ENCODE results near the gene PRR19.

Gene PRR19

DNA sequence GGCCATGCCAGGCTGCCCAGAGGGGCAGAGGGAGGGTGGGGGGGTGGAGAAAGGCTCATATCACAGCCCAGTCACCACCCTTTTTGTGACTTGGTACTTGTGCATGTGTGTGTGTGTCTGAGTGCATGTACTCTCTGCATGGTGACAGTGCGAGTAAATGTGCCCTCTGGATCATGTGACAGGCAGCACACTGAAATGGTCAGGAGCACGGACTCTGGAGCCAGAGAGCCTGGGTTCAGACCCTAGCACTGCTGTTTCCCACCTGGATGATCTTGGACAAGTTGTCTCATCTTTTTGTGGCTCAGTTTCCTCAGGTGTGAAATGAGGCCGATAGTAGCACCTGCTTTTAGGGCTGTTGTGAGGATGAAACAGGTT, 30.9 kb upstream of the PRR19 start:
- no peak for DNase-seq

GRCh38 chr19:42271861-42272534, 29.9 kb upstream of the PRR19 start:
- no peak for DNase-seq

DNA sequence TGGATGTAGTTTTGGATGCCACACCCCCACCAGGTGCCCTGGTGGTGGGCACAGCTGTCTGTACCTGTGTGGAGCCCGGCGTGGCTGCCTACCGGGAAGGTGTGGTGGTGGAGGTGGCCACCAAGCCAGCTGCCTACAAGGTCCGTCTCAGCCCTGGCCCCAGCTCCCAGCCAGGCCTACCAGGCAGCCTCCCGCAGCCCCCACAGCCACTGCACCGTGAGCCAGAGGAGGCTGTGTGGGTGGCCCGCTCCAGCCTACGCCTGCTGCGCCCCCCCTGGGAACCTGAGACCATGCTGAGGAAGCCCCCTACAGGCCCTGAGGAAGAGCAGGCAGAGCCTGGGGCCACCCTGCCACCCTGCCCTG, 29.4 kb upstream of the PRR19 start:
- no peak for DNase-seq

- no peak for DNase-seq
Measured at GRCh38 chr19:42272989-42273406, 28.9 kb upstream of the PRR19 start.

DNA sequence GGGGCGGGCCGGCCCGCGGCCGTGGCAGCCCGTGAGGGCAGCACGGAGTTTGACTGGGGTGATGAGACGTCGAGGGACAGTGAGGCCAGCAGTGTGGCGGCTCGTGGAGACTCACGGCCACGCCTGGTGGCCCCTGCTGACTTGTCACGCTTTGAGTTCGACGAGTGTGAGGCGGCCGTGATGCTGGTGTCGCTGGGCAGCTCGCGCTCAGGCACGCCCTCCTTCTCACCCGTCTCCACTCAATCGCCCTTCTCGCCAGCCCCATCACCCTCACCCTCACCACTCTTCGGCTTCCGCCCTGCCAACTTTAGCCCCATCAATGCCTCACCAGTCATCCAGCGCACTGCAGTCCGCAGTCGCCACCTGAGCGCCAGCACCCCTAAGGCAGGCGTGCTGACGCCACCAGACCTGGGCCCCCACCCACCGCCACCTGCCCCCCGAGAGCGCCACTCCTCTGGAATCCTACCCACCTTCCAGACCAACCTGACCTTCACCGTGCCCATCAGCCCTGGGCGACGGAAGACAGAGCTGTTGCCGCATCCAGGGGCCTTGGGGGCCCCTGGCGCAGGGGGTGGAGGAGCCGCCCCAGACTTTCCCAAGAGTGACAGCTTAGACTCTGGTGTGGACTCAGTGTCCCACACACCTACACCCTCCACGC, 28.4 kb upstream of the PRR19 start:
- DNase-seq = no peak

DNA sequence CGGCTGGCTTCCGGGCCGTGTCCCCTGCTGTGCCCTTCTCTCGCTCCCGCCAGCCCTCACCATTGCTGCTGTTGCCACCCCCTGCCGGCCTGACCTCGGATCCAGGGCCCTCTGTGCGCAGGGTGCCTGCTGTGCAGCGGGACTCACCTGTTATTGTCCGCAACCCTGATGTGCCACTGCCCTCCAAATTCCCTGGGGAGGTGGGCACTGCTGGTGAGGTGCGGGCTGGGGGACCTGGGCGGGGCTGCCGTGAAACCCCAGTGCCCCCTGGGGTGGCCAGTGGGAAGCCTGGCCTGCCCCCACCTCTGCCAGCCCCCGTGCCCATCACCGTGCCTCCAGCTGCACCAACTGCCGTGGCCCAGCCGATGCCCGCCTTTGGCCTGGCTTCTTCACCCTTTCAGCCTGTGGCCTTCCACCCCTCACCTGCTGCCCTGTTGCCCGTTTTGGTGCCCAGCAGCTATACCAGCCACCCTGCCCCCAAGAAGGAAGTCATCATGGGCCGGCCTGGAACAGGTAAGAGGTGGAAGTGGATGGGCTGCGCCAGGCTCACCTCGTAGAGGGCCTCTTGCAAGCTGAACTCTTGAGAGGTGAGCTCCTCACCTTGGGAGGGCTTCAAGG, 27.8 kb upstream of the PRR19 start:
- DNase-seq = no peak

GRCh38 chr19:42275103-42275502, 26.8 kb upstream of the PRR19 start:
- DNase-seq = no peak

DNA sequence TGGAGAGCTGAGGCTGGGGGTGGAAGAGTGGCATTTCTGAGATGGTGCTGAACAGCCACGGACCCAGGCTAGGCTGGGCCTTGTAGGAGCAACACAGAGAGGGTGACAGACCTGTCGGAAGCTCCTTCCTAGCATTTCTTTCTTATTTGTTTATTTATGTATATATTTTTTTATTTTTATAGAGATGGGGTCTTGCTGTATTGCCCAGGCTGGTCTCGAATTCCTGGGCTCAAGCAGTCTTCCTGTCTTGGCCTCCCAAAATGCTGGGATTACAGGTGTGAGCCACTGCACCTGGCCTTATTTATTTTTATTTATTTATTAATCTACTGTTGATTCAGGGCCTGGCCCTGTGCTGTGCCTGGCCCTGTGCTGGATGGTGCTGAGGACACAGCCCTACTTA, 26.4 kb upstream of the PRR19 start:
- DNase-seq = no peak

DNA sequence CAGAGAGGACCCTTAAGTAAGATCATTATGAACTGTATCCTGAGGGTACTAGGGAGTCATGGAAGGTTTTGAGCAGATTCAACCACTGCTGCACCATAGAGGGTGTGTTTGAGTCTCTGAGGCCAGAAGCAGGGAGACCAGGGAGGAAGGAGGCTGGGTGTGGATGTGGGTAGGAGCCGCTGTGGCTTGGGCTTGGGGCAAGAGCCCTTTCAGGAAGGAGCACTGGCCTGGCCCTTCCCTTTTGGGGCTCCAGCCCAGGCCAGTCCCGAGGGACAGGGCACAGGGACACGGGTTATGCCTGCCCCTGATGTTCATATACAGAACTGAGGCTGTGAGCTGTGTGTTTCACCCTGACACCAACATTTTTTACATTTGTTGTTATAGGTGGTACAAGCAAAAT, 25.6 kb upstream of the PRR19 start:
- DNase-seq = no peak

GRCh38 chr19:42276821-42277220, 25.1 kb upstream of the PRR19 start:
- DNase-seq = no peak

DNA sequence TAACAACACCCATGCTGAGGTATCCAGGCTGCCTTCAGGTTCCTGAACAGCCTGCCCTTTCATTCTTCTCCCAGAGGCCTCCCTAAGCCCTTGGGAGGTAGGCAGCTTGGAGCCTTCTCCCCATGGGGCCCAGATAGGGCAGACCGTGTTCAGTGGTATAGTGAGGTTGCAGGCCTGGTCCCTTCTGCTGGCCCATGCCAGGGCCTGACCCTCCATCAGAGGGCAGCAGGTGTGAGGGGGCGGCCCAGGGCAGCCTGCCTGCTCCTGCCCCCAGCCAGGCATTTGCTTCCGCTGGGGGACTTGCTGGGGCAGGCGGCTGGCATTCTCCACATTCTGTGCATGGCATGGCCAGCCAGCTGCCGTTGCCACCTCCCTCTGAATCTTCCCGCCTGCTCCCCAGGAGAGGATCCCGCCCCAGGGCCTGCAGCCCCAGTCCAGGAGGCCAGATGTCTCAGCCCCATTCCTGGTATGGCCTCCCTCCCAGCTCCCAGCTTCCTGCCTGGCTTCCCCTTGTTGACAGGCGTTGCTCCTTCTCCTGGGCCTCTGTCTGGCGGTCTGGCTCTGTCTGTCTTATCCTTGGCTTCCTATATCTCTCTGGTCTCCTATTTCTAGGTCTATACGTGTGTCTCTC, 24.0 kb upstream of the PRR19 start:
- DNase-seq = no peak

DNA sequence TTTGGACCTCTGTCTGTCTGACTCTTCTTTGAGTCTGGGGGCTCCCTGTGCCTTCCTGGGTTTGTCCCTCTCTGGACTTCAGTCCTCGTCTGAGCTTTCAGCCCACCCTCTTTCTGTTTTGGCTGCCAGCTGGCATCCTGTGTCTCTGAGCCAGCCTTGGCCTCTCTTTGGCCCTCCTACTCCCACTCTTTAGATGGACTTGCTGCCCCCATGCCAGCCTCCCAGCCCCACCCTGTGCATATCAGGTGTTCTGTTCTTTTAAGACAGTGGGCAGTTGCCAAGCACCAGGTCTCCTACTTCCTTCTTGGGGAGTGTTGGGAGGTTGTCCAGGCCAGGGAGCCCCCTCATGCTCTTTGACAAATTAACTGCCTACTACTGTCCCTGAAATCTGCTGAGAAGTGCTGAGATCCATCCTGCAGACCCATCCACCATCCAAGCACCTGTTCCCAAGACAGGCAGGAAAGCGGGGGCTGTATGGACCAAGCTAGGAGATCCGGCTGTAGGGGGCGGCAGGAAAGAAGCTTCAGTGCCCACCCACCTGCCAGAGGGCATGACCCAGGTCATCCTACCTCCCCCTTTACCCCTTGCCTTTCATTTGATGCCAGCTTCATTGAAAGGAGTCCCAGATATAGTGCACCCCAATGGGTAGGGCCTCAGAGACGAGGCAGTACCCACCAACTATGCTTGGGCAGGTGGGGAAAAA, 23.3 kb upstream of the PRR19 start:
- DNase-seq = no peak

DNA sequence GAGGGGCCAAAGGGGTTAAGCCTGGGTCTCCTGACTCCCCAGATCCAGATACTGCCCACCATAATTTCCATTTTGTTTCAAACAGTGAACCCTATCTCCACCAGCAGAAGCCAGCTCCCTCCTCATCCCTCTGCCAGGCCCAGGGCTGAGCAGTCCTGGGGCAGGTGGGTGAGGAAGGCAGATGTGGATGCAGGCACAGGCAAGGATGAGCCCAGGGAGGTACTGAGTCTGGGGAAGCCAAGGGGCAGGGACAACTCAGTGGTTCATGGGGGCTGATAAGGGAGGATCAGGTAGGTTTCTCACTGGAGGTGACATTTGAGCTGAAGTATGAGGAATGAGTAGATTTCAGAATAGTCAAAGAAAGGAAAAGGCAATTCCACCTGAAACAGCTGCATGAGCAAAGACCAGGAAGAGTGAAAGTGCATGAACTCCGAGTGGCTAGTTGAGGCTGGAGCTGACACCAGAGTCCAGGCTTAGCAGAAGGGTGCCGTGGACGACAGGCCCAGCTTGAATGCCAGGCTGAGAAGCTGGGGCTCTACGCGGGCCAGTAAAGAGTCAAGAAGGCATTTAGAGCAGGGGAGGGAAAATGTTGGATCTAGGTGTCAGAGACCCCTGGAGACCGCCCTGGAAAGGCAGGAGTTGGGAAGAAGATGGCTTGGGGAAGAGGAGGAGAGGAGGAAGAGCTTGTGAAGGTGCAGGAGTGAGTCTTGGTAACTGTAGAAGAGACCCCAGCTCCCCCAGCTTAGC, 22.6 kb upstream of the PRR19 start:
- no peak for DNase-seq

DNA sequence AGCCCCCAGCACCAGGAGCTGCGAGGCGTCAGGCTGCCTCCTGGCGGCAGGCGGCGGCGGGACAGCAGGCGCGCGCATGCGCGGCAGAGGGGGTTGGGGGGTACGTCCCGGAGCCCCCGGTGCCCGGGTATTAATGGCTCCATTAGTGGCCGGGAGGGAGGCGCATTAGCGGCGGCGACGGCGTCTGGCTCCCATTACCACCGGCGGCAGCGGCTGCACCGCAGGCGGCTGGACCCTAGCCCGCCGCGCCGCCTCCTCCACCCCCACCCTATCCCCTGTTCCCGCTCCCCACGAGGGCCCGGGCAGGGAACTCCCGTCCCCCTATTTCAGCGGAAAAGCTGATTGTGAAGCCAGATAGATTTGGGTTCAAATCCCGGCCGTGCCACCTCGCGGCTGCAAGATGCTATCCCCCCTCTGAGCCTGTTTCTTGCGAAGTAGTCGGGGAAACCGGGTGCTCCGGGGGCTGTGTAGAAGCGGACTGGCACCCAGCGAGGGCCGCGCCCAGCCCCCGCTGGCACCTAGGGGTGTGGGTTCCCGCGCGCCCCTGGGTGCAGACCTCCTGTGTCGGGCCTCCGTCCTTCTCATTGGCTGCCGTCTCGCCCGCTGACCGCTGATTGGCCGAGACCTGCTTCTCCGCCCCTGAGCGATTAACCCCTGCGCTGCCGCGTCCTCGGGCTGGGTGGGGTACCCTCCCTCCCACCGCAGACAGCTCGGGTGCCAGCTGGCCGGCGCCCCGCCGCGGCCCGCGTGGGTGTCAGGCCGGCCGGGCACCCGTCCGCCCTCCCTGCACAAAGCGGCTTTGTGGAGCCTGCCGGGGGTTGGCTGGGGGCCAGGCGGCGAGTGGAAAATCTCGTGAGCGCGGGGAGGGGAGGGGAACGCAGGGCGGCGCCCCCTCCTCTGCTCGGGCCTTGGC, 21.8 kb upstream of the PRR19 start:
- DNase-seq = peak; percentile 96

DNA sequence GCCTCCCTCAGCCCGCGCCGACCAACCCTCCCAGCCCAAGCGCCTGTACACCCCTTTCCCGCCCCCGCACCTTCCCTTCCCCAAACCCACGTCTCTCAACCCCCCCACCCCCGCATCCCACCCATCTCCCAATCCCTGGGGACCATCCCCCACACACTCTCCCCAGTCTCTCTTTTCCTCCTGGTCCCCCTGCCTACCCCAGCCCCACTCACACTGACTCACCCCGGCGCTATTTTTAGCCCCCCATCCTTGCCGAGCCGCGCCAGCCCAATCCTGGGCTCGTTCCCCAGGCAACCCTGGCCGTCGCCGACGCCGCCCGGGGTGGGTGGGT, 21.2 kb upstream of the PRR19 start:
- peak; percentile 88 for DNase-seq

DNA sequence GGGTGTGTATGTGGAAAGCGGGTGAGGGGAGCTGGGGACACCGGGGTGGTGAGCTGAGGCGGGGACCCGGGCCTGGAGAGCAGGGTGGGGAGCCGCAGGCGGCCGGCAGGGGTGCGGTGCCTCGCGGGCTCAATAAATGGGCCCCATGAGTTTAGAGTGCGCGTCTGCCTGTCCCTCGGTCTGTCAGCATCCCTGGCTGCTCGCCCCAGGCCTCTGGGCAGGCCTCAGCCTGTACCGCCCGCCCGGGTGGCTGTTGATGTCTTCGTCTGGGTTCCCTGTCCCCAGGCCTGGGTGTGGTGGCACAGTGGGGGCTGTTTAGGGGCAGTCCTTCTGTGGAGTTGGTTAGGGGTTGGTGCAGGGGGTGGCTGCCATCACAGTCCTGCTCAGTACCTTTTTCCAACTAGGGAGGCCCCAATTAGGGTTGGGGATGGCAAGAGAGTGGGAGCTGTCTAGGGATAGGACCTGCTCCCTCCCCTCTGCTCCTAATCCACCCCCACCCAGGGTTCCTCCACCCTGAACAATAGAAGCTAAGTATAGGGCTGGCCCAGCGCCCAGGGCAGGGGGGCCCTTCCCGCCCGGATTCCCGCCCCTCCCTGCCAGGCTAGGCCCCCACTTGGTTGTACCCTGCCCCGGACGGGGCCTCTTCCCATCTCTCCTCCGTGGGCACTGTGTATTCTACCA, 20.6 kb upstream of the PRR19 start:
- DNase-seq = peak; percentile 67

- DNase-seq = peak; percentile 77
Measured at GRCh38 chr19:42281827-42282762, 19.8 kb upstream of the PRR19 start.

DNA sequence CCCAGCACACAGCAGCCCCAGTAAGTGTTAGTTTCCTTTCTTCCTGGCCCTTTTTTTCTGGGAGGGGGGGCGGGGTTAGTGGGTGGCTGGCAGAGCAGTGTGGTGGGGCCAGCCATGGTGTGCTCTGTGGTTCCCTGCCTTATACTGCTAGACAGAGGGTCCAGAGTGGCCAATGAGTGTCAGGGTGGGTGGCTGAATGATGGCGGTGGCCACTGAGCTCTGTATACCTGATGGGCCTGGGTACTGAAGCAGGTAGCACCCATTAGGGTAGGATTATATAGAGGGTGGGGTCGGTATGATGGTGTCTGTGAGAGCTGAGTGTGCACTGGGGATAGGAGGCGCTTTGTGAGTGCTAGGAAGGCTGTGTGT, 19.1 kb upstream of the PRR19 start:
- DNase-seq = no peak

- DNase-seq = peak; percentile 97
Measured at GRCh38 chr19:42283188-42284065, 18.5 kb upstream of the PRR19 start.

Measured in fibroblast of skin of right biceps (primary cell).